ENCODE results near the gene ZNF845. TPM values are rescaled to one million over a fixed set of nuclear protein-coding genes. Genes with fewer than 3 reads are reported as not detected.
"Not testable (repeated sequence)": the region's sequence is repeated elsewhere in the genome, so short reads cannot be mapped to it uniquely, and the experiment has no call there.

The ZNF845 gene
- total RNA-seq, 2 experiments from 2014 or later = 9.9 to 10.0 TPM

- H3K9me3 Mint-ChIP-seq = peaks cover 29% of the 10 kb centered on the region
- peaks cover 46% of the 10 kb centered on the region for H3K36me3 Mint-ChIP-seq (ENCODE audit: low read depth)
- H3K4me1 Mint-ChIP-seq = peaks cover 22% of the 10 kb centered on the region
- ChIA-PET POLR2A (interaction anchor here (0.6 to 1.9 kb wide), 7 partner anchors 28 to 499 kb away, joined by 3 to 9 read pairs (median 3); partner anchors contain the start of gene ZNF816), CTCF (interaction anchor here (0.6 kb wide), 1 partner anchor 402 kb away, joined by 3 read pairs; no protein-coding TSS in a partner anchor)
- peak within 1 kb of the TSS; percentile 89 for H3K4me3 Mint-ChIP-seq
- H3K27me3 Mint-ChIP-seq = no peaks in the 10 kb centered on the region
- peak; percentile 97 for DNase-seq
- H3K27ac Mint-ChIP-seq = peak within 1 kb of the TSS; percentile 74
Observed at GRCh38 chr19:53394974-53395839, 61.7 kb downstream of the ZNF845 start, which contains the start of gene ZNF765. TSS of gene ZNF765 (plus strand) at chr19:53395149. CDS start at chr19:53398016, 2,867 bp downstream.

DNA sequence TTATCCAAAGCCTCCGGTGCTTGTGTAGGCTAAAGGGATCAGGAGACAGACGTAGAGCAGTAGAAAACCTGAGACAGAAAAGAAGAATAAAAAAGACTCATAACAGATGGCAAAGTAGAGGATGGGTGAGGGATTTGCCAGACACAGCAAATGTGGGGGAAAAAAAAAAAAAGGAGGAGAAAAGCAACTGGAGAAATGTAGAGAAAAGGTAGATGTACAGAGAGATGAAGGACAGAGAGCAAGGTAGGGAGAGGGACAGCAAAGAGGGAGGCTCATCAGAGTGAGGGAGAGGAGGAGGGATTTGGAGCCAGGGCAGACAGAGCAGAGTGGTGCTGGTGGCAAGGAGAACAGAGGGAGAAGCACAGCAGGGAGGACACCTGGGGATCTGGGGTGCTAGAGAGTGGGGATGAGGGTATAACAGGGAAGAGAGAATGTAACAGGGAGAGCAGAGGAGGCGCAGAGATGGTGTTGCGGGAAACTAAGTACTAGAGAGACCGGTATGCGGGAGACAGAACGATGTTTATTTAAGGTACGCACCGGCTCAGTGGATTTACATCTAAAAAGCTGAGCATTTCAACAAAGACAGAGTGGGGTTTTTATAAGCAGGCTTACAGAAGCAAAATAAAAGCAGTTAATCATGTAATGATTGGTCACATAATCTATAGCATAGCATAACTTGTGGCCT is 62.4 kb downstream of the ZNF845 start:
- H3K27me3 Mint-ChIP-seq, CTCF ChIA-PET, DNase-seq: not testable (repeated sequence)
- POLR2A ChIA-PET = interaction anchor here (1.0 to 1.9 kb wide), 2 partner anchors 28 to 500 kb away, joined by 3 to 9 read pairs; no protein-coding TSS in a partner anchor
- Mint-ChIP-seq H3K4me3 (peak overlapping the region; percentile 89), H3K9me3 (peaks cover 27% of the 10 kb centered on the region), H3K27ac (peak overlapping the region; percentile 74), H3K36me3 (ENCODE audit: low read depth) (peaks cover 50% of the 10 kb centered on the region), H3K4me1 (peaks cover 24% of the 10 kb centered on the region)

DNA sequence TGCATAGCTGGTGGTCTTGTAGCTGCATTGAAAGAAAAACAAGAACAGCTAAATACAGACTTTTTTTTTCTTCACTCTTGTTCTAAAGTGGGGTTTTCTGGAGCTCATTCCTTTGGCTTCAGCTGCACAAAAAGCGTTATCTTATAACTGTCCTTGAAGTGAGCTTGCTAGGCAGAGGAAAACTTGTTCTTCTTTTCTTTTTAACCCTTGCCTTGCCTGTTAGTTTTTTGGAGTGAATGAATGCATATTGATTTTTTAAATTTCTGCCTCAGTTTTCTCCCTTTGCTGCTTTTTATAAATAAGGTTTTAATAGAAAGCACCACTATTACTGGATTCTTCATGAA is 62.9 kb downstream of the ZNF845 start:
- Mint-ChIP-seq H3K27ac (no peak overlapping the region), H3K4me3 (peak overlapping the region; percentile 89), H3K36me3 (ENCODE audit: low read depth) (peaks cover 55% of the 10 kb centered on the region), H3K9me3 (peaks cover 27% of the 10 kb centered on the region), H3K27me3 (no peaks in the 10 kb centered on the region), H3K4me1 (peaks cover 24% of the 10 kb centered on the region)
- CTCF ChIA-PET = no interaction called here
- no peak for DNase-seq
- POLR2A ChIA-PET = interaction anchor here (1.9 kb wide), 1 partner anchor 29 kb away, joined by 9 read pairs; no protein-coding TSS in a partner anchor

- DNase-seq, CTCF ChIA-PET, H3K27ac Mint-ChIP-seq, H3K4me3 Mint-ChIP-seq, POLR2A ChIA-PET, H3K27me3 Mint-ChIP-seq: not testable (repeated sequence)
- H3K9me3 Mint-ChIP-seq = peaks cover 33% of the 10 kb centered on the region
- peaks cover 24% of the 10 kb centered on the region for H3K4me1 Mint-ChIP-seq
- H3K36me3 Mint-ChIP-seq (ENCODE audit: low read depth) = peaks cover 69% of the 10 kb centered on the region
Observed at GRCh38 chr19:53397918-53398317, 64.4 kb downstream of the ZNF845 start.

Other genes with a start within 250 kb of the ZNF845 start
- gene ZNF160, start 230.3 kb upstream of the ZNF845 start, total RNA-seq = 10 to 100 TPM; 37.5 to 38.1 TPM
- gene ZNF415, start 200.8 kb upstream of the ZNF845 start, total RNA-seq = under 1 TPM; 0.13 to 0.33 TPM
- 1 to 10 TPM; 6.5 TPM for gene ZNF347, start 174.7 kb upstream of the ZNF845 start, total RNA-seq
- 1 to 10 TPM; 2.0 to 4.3 TPM for gene ZNF665, start 140.4 kb upstream of the ZNF845 start, total RNA-seq
- 1 to 10 TPM; 4.7 to 6.1 TPM for gene ZNF677, start 78.9 kb upstream of the ZNF845 start, total RNA-seq
- gene VN1R2, start 75.5 kb upstream of the ZNF845 start, total RNA-seq = not detected
- not detected for gene VN1R4, start 66.0 kb upstream of the ZNF845 start, total RNA-seq
- gene ZNF525, start 32.0 kb downstream of the ZNF845 start, total RNA-seq = 10 to 100 TPM; 15.9 to 16.1 TPM
- gene ZNF765, start 61.4 kb downstream of the ZNF845 start, total RNA-seq = 10 to 100 TPM; 11.8 to 12.7 TPM
- 10 to 100 TPM; 11.9 to 12.9 TPM for gene ZNF761, start 98.2 kb downstream of the ZNF845 start, total RNA-seq
- 1 to 10 TPM; 3.8 to 3.9 TPM for gene ZNF813, start 134.0 kb downstream of the ZNF845 start, total RNA-seq
- 10 to 100 TPM; 18.0 to 19.9 TPM for gene ZNF331, start 204.4 kb downstream of the ZNF845 start, total RNA-seq